ENCODE data around the gene ZNF275.
"Not testable (repeated sequence)": the region's sequence is repeated elsewhere in the genome, so short reads cannot be mapped to it uniquely, and the experiment has no call there.

Gene ZNF275

GRCh38 chrX:153382563-153383482 lies 48.9 kb downstream of the ZNF275 start:
- TF ChIP-seq, protein P1, sequence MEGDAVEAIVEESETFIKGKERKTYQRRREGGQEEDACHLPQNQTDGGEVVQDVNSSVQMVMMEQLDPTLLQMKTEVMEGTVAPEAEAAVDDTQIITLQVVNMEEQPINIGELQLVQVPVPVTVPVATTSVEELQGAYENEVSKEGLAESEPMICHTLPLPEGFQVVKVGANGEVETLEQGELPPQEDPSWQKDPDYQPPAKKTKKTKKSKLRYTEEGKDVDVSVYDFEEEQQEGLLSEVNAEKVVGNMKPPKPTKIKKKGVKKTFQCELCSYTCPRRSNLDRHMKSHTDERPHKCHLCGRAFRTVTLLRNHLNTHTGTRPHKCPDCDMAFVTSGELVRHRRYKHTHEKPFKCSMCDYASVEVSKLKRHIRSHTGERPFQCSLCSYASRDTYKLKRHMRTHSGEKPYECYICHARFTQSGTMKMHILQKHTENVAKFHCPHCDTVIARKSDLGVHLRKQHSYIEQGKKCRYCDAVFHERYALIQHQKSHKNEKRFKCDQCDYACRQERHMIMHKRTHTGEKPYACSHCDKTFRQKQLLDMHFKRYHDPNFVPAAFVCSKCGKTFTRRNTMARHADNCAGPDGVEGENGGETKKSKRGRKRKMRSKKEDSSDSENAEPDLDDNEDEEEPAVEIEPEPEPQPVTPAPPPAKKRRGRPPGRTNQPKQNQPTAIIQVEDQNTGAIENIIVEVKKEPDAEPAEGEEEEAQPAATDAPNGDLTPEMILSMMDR (IDR thresholded peaks at IDR 0.05; ENCODE audit: low read depth, low read length) = no peak
- no peak overlapping the region for H3K4me3 ChIP-seq (ENCODE audit: low read depth, low read length)
- DNase-seq (ENCODE audit: low read depth, low spot score) = no peak
- in situ Hi-C loops (cut with HindIII; ENCODE audit: low sequenced_read_pairs) = no loop called here

DNA sequence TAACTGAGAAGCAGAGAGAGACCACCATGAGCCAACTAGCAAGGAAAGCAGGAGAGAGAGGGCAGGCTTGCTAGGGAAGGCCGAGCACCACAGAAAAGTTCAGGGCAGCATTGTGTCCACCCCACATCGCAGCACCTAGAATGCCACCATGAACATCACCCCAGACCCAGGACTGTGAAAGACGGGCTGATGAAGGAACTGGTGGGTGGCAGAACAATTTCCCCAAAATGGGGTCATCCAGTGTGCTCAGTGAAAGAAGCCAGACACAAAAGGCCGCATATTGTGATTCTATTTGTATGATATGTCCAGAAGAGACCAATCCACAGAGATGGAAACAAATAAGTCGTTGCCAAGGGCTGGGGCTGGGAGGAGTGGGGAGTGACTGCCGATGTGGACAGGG lies 50.4 kb downstream of the ZNF275 start:
- TF ChIP-seq, protein P1 (IDR thresholded peaks at IDR 0.05; ENCODE audit: low read depth, low read length) = no peak
- H3K4me3 ChIP-seq (ENCODE audit: low read depth, low read length) = no peak overlapping the region
- no peak for DNase-seq (ENCODE audit: low read depth, low spot score)
- in situ Hi-C loops (cut with HindIII; ENCODE audit: low sequenced_read_pairs) = no loop called here

- DNase-seq (ENCODE audit: low read depth, low spot score); H3K4me3 ChIP-seq (ENCODE audit: low read depth, low read length); in situ Hi-C loops (cut with HindIII; ENCODE audit: low sequenced_read_pairs): not testable (repeated sequence)
These were observed 51.0 kb downstream of the ZNF275 start for GRCh38 chrX:153384973-153385372.

- TF ChIP-seq, protein P1 (IDR thresholded peaks at IDR 0.05; ENCODE audit: low read depth, low read length) = no peak
- no peak for DNase-seq (ENCODE audit: low read depth, low spot score)
- in situ Hi-C loops (cut with HindIII; ENCODE audit: low sequenced_read_pairs) = no loop called here
- no peak overlapping the region for H3K4me3 ChIP-seq (ENCODE audit: low read depth, low read length)
These were observed 52.1 kb downstream of the ZNF275 start for GRCh38 chrX:153386097-153386496.

DNA sequence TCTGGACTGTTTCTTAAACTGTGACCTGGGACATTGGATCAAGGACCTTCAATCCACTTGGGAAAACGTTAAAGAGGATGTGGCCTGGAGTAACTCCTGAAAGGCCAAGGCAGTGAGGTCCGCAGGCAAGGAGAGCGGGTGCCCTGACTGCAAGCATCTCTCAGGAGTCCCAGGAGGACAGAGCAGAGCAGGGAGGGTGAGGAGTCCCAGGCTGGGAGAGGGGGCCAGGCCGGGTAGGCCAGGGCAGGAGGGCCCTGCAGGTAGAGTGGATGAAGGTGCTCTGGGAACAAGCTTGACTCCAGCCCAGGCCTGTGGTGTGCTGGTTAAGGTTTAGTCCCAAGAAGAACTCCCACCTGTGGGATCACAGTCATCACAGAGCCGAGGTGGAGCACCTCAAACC lies 53.4 kb downstream of the ZNF275 start:
- in situ Hi-C loops (cut with HindIII; ENCODE audit: low sequenced_read_pairs) = no loop called here
- TF ChIP-seq, protein P1 (IDR thresholded peaks at IDR 0.05; ENCODE audit: low read depth, low read length) = no peak
- no peak overlapping the region for H3K4me3 ChIP-seq (ENCODE audit: low read depth, low read length)
- DNase-seq (ENCODE audit: low read depth, low spot score) = no peak

DNA sequence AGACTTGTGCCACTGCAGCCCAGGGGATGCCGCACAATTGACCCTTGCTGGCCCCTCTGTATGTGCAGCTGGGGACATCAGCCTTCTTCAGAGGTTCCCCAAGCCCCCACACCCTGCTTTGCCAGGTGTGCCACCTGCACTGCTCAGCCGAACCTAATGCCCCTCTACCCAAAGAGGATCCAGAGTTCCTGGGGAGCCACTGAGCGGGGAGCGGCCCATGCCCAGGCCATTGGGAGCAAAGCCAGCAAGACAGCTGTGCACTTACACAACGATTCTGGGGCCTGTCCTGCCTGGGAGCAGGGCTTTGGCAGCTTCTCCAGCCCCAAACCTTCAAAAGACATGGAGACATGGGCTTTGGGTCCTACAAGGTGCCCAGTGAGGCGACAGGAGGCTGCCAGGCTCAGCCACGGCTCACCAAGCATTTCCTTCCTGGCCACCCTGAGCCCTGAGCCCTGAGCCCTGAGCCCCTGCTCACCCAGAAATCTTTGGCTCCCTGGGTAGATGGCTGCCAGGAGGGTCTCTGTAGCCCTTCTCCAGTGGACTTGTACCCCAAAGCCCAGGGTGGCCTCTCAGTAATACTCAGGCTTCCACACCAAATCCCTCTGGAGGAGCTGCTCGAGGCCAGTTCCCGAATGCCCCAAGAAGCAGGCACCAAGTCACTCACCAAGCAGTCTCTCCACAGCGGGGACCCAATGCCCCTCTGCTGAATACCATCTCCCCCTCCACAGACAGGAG lies 54.2 kb downstream of the ZNF275 start:
- TF ChIP-seq, protein P1 (IDR thresholded peaks at IDR 0.05; ENCODE audit: low read depth, low read length) = no peak
- in situ Hi-C loops (cut with HindIII; ENCODE audit: low sequenced_read_pairs) = no loop called here
- DNase-seq (ENCODE audit: low read depth, low spot score) = no peak
- no peak overlapping the region for H3K4me3 ChIP-seq (ENCODE audit: low read depth, low read length)
